Measurements from ENCODE around the gene SPDYC. TPM values are rescaled to one million over a fixed set of nuclear protein-coding genes. Genes with fewer than 3 reads are reported as not detected.

SPDYC gene
- total and polyA plus RNA-seq, 2 experiments from 2014 or later = 0.27 TPM; not detected in 1

- TF ChIP-seq EZH2 (IDR thresholded peaks at IDR 0.05; ENCODE audit: low read depth, unreplicated experiment) (no peak), ZNF114 (CRISPR knock-in tag; IDR thresholded peaks at IDR 0.05) (no peak), POLR2AphosphoS5 (IDR thresholded peaks at IDR 0.05; ENCODE audit: low read depth) (peak; percentile 46)
Observed at GRCh38 chr11:65204646-65205601, 34.9 kb downstream of the SPDYC start (continued).

DNA sequence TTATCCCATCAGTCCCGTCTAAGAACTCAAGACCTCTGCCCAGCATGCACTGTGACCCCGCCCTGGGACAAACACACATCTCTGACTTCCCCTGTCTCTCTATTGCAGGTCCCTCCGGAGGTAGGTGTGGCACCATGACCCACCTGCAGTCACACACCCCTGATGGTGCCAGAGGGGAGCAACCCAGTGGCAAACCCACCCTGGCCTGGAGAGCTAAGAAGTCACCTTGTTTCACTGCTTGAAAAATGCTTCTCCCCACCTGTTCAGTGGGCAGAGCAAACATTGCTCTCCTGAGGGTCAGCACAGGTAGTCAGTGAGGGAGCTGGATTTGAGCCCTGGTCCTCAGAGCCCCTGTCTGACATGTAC is 35.6 kb downstream of the SPDYC start:
- Histone ChIP-seq H3K4me2 (no peak overlapping the region), H3K36me3 (ENCODE audit: insufficient read depth) (peaks cover 15% of the 10 kb centered on the region), H3F3A (replicated peaks; ENCODE audit: low read depth) (peaks cover 10% of the 10 kb centered on the region), H3K27me3 (ENCODE audit: insufficient read depth) (no peaks in the 10 kb centered on the region), H4K20me1 (replicated peaks; ENCODE audit: insufficient read depth) (peaks cover 4% of the 10 kb centered on the region; the same call in 1 of the 2 replicates), H3K4me1 (ENCODE audit: insufficient read depth) (peaks cover 6% of the 10 kb centered on the region; the same call in 1 of the 2 replicates), H3K27ac (ENCODE audit: low read depth) (0 out of 2 replicates have a peak overlapping the region, but pooled peaks have one; percentile 19), H3K4me3 (no peak overlapping the region), H3K79me2 (replicated peaks; ENCODE audit: insufficient read depth) (no peaks in the 10 kb centered on the region), H2AFZ (no peak overlapping the region), H3K9me2 (ENCODE audit: insufficient read depth) (no peaks in the 10 kb centered on the region)
- Mint-ChIP-seq H3K9me3 (no peaks in the 10 kb centered on the region), H3K27me3 (ENCODE audit: insufficient read depth, low read depth, poor library complexity) (peaks cover 6% of the 10 kb centered on the region), H3K36me3 (ENCODE audit: low read depth) (peaks cover 57% of the 10 kb centered on the region), H3K27ac (peak overlapping the region; percentile 95; the same call in 1 of the 2 replicates), H3K4me3 (no peak overlapping the region; the same call in 2 of the 3 replicates), H3K4me1 (peaks cover 22% of the 10 kb centered on the region)
- ATAC-seq (no peak), DNase-seq (ENCODE audit: low spot score) (no peak)
- no peak for TF ChIP-seq NANOG (IDR thresholded peaks at IDR 0.05; ENCODE audit: borderline replicate concordance)
- TF ChIP-seq EZH2phosphoT487 (IDR thresholded peaks at IDR 0.05; ENCODE audit: unreplicated experiment) = no peak
- no peak for TF ChIP-seq ZNF331 (CRISPR knock-in tag; IDR thresholded peaks at IDR 0.05; ENCODE audit: low read depth)
- TF ChIP-seq ETS1 (IDR thresholded peaks at IDR 0.05) = no peak
- TF ChIP-seq ZNF114 (CRISPR knock-in tag; IDR thresholded peaks at IDR 0.05) = no peak
- no peak for TF ChIP-seq CREB1 (CRISPR knock-in tag; IDR thresholded peaks at IDR 0.05; ENCODE audit: low read depth)
- no peak for TF ChIP-seq POLR2AphosphoS5 (IDR thresholded peaks at IDR 0.05; ENCODE audit: low read depth)
- TF ChIP-seq, protein P1, sequence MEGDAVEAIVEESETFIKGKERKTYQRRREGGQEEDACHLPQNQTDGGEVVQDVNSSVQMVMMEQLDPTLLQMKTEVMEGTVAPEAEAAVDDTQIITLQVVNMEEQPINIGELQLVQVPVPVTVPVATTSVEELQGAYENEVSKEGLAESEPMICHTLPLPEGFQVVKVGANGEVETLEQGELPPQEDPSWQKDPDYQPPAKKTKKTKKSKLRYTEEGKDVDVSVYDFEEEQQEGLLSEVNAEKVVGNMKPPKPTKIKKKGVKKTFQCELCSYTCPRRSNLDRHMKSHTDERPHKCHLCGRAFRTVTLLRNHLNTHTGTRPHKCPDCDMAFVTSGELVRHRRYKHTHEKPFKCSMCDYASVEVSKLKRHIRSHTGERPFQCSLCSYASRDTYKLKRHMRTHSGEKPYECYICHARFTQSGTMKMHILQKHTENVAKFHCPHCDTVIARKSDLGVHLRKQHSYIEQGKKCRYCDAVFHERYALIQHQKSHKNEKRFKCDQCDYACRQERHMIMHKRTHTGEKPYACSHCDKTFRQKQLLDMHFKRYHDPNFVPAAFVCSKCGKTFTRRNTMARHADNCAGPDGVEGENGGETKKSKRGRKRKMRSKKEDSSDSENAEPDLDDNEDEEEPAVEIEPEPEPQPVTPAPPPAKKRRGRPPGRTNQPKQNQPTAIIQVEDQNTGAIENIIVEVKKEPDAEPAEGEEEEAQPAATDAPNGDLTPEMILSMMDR (conservative IDR thresholded peaks at IDR 0.05; ENCODE audit: low read depth in 2 of 2) = no peak
- TF ChIP-seq ZNF462 (CRISPR knock-in tag; IDR thresholded peaks at IDR 0.05) = no peak
- no peak for TF ChIP-seq EZH2 (IDR thresholded peaks at IDR 0.05; ENCODE audit: low read depth, unreplicated experiment)
